Ishikawa (cell line): Measurements from ENCODE around the gene KIFC1.

Experiments
- CEBPB ChIP-seq: IDR thresholded peaks from 2 replicates; pipeline ENCODE4 v1.6.1; 2012
- CREB1 ChIP-seq: IDR thresholded peaks from 2 replicates; pipeline ENCODE4 v1.6.1; 2012; ENCODE audit warnings: low read depth
- EGR1 ChIP-seq: IDR thresholded peaks from 2 replicates; pipeline ENCODE4 v1.6.1; 2012
- EP300 ChIP-seq: IDR thresholded peaks from 2 replicates; pipeline ENCODE4 v1.6.1; 2012; ENCODE audit warnings: borderline replicate concordance
- FOXM1 ChIP-seq: IDR thresholded peaks from 2 replicates; pipeline ENCODE4 v1.6.1; 2012; ENCODE audit warnings: low read depth, borderline replicate concordance
- MAX ChIP-seq: IDR thresholded peaks from 2 replicates; pipeline ENCODE4 v1.6.1; 2012
- NFIC ChIP-seq: IDR thresholded peaks from 2 replicates; pipeline ENCODE4 v1.6.1; 2012
- RAD21 ChIP-seq: IDR thresholded peaks from 2 replicates; pipeline ENCODE4 v1.6.1; 2012; ENCODE audit warnings: low read depth
- REST ChIP-seq: IDR thresholded peaks from 2 replicates; pipeline ENCODE4 v1.6.1; 2012; ENCODE audit warnings: low read depth, mild to moderate bottlenecking
- TAF1 ChIP-seq: IDR thresholded peaks from 2 replicates; pipeline ENCODE4 v1.6.1; 2012; ENCODE audit warnings: low read depth, mild to moderate bottlenecking
- TCF12 ChIP-seq: IDR thresholded peaks from 2 replicates; pipeline ENCODE4 v1.6.1; 2012; ENCODE audit warnings: low read depth
- TEAD4 ChIP-seq: IDR thresholded peaks from 2 replicates; pipeline ENCODE4 v1.6.1; 2012
- USF1 ChIP-seq: IDR thresholded peaks from 2 replicates; pipeline ENCODE4 v1.6.1; 2012
- YY1 ChIP-seq: IDR thresholded peaks from 2 replicates; pipeline ENCODE4 v1.6.1; 2012; ENCODE audit warnings: low read depth
- ZBTB7A ChIP-seq: IDR thresholded peaks from 2 replicates; pipeline ENCODE4 v1.6.1; 2012; ENCODE audit warnings: low read depth

KIFC1 gene

GRCh38 chr6:33430334-33430733, 38.7 kb downstream of the KIFC1 start:
- TF ChIP-seq EP300 (no peak), TEAD4 (no peak), TAF1 (no peak), TCF12 (no peak), USF1 (no peak), CREB1 (no peak), CEBPB (no peak), RAD21 (no peak), REST (no peak), YY1 (no peak), ZBTB7A (no peak), NFIC (no peak)

- TF ChIP-seq REST, result no peak
- no peak for TF ChIP-seq EP300
- 0 out of 2 replicates have a peak, but pooled peaks have one; percentile 48 for TF ChIP-seq ZBTB7A
- TF ChIP-seq TCF12, result 0 out of 2 replicates have a peak, but pooled peaks have one; percentile 9
- TF ChIP-seq EGR1, result 0 out of 2 replicates have a peak, but pooled peaks have one; percentile 7
- TF ChIP-seq MAX, result no peak
- no peak for TF ChIP-seq NFIC
- TF ChIP-seq RAD21, result no peak
- no peak for TF ChIP-seq FOXM1
- TF ChIP-seq USF1, result no peak
- TF ChIP-seq YY1, result peak; percentile 57; the same call in 1 of the 2 replicates
- TF ChIP-seq CEBPB, result no peak
- no peak for TF ChIP-seq CREB1
- TF ChIP-seq TAF1, result no peak
- TF ChIP-seq TEAD4, result no peak
Measured at GRCh38 chr6:33430991-33431879, 39.6 kb downstream of the KIFC1 start.

- TF ChIP-seq ZBTB7A, result no peak
- TF ChIP-seq YY1, result no peak
- no peak for TF ChIP-seq TCF12
- TF ChIP-seq FOXM1, result no peak
- no peak for TF ChIP-seq USF1
- TF ChIP-seq MAX, result no peak
- no peak for TF ChIP-seq EP300
- TF ChIP-seq REST, result no peak
- TF ChIP-seq TEAD4, result no peak
- no peak for TF ChIP-seq CREB1
- no peak for TF ChIP-seq RAD21
- no peak for TF ChIP-seq EGR1
- no peak for TF ChIP-seq NFIC
- no peak for TF ChIP-seq CEBPB
Measured at GRCh38 chr6:33431880-33432541, 40.4 kb downstream of the KIFC1 start.
